GM21526 (cell line): Measurements from ENCODE around the gene DTNBP1.

ENCODE experiments used
- ATAC-seq: cut with Tn5 transposase; IDR thresholded peaks from one replicate; pipeline ENCODE4 v1.9.1; 2021; ENCODE audit warnings: moderate library complexity; ENCODE audit not compliant: unreplicated experiment, low FRiP score

Gene DTNBP1

GRCh38 chr6:15594512-15595259 is 68.1 kb downstream of the DTNBP1 start:
- ATAC-seq, result no peak

- ATAC-seq, result no peak
These were observed 69.0 kb downstream of the DTNBP1 start for GRCh38 chr6:15593798-15594197.

- ATAC-seq, result no peak
These were observed 70.2 kb downstream of the DTNBP1 start for GRCh38 chr6:15592610-15593009.

- ATAC-seq, result no peak
These were observed 73.7 kb downstream of the DTNBP1 start for GRCh38 chr6:15588971-15589634.

GRCh38 chr6:15586503-15586902 is 76.3 kb downstream of the DTNBP1 start:
- ATAC-seq, result no peak

- no peak for ATAC-seq
These were observed 77.0 kb downstream of the DTNBP1 start for GRCh38 chr6:15585760-15586214.

- no peak for ATAC-seq
These were observed 80.3 kb downstream of the DTNBP1 start for GRCh38 chr6:15582499-15582898.

- ATAC-seq, result no peak
These were observed 81.1 kb downstream of the DTNBP1 start for GRCh38 chr6:15581751-15582150.

- ATAC-seq, result no peak
These were observed 82.5 kb downstream of the DTNBP1 start for GRCh38 chr6:15580326-15580725.

- ATAC-seq, result no peak
These were observed 84.0 kb downstream of the DTNBP1 start for GRCh38 chr6:15578716-15579391.

- ATAC-seq, result no peak
These were observed 85.2 kb downstream of the DTNBP1 start for GRCh38 chr6:15577550-15578171.

- ATAC-seq, result no peak
These were observed 85.7 kb downstream of the DTNBP1 start for GRCh38 chr6:15577106-15577505.

- no peak for ATAC-seq
These were observed 87.3 kb downstream of the DTNBP1 start for GRCh38 chr6:15575357-15576033.

GRCh38 chr6:15574486-15574885 is 88.3 kb downstream of the DTNBP1 start:
- ATAC-seq, result no peak

GRCh38 chr6:15574023-15574422 is 88.8 kb downstream of the DTNBP1 start:
- ATAC-seq, result no peak

- no peak for ATAC-seq
These were observed 89.4 kb downstream of the DTNBP1 start for GRCh38 chr6:15573384-15573783.

- no peak for ATAC-seq
These were observed 90.4 kb downstream of the DTNBP1 start for GRCh38 chr6:15572296-15573016.

GRCh38 chr6:15570171-15570570 is 92.7 kb downstream of the DTNBP1 start:
- no peak for ATAC-seq

- no peak for ATAC-seq
These were observed 93.5 kb downstream of the DTNBP1 start for GRCh38 chr6:15569035-15569995.
